Neural cell (in vitro differentiated cells): Measurements from ENCODE around the gene SRGAP2B.
"Not testable (repeated sequence)": the region's sequence is repeated elsewhere in the genome, so short reads cannot be mapped to it uniquely, and the experiment has no call there.

Experiments used
- CTCF ChIP-seq: fragments of 450-650 bp; IDR thresholded peaks from 2 replicates; pipeline ENCODE4 v1.5.1; 2014; ENCODE audit warnings: antibody characterized with exemption, mild to moderate bottlenecking, moderate library complexity; ENCODE audit not compliant: poor library complexity, severe bottlenecking
- EP300 ChIP-seq: fragments of 450-650 bp; conservative IDR thresholded peaks from 2 replicates; pipeline ENCODE4 v1.6.1; 2014; ENCODE audit warnings: antibody characterized with exemption, mild to moderate bottlenecking, moderate library complexity; ENCODE audit not compliant: poor library complexity, severe bottlenecking
- EZH2 ChIP-seq: fragments of 200-600, 300-800 bp; shearing (Covaris generic), sonication (generic); IDR thresholded peaks from 2 replicates; pipeline ENCODE4 v1.6.1; 2014; ENCODE audit warnings: antibody characterized with exemption, low read length, borderline replicate concordance, mild to moderate bottlenecking; ENCODE audit not compliant: insufficient read depth, poor library complexity, severe bottlenecking
- MXI1 ChIP-seq: fragments of 450-650 bp; conservative IDR thresholded peaks from 2 replicates; pipeline ENCODE4 v1.6.1; 2014; ENCODE audit warnings: antibody characterized with exemption, mild to moderate bottlenecking; ENCODE audit not compliant: poor library complexity, severe bottlenecking
- POLR2AphosphoS5 ChIP-seq: IDR thresholded peaks from 2 replicates; pipeline ENCODE4 v1.6.1; 2012
- REST ChIP-seq: IDR thresholded peaks from 2 replicates; pipeline ENCODE4 v1.6.1; 2012; ENCODE audit warnings: borderline replicate concordance
- SMC3 ChIP-seq: fragments of 450-650 bp; conservative IDR thresholded peaks from 2 replicates; pipeline ENCODE4 v1.6.1; 2014; ENCODE audit warnings: antibody characterized with exemption, mild to moderate bottlenecking, moderate library complexity; ENCODE audit not compliant: poor library complexity

- not testable (repeated sequence) for TF ChIP-seq EZH2, EP300, CTCF, MXI1, POLR2AphosphoS5, REST, SMC3
Measured at GRCh38 chr1:145053428-145053827, 41.7 kb downstream of the SRGAP2B start.
